GM23248 (cell line): ENCODE results near the gene MGAT4B. TPM values are rescaled to one million over a fixed set of nuclear protein-coding genes. Genes with fewer than 3 reads are reported as not detected.

Experiments used
- DNase-seq: peaks from one replicate; pipeline ENCODE4 v3.0.0-alpha.2; 2015
- H2AFZ ChIP-seq: fragments of 200-600 bp; sonication (generic); 2 replicates; pipeline ENCODE4 v1.6.1; 2016; ENCODE audit warnings: antibody characterized with exemption
- H3F3A ChIP-seq: fragments of 200-600 bp; sonication (generic); 2 replicates; pipeline ENCODE4 v1.6.1; 2016; ENCODE audit warnings: mild to moderate bottlenecking, antibody characterized with exemption, mixed run types; ENCODE audit not compliant: insufficient read depth
- H3K27ac ChIP-seq: fragments of 200-600 bp; sonication (generic); 2 replicates; pipeline ENCODE4 v1.5.1; 2016; ENCODE audit warnings: mild to moderate bottlenecking
- H3K27me3 ChIP-seq: fragments of 200-600 bp; sonication (generic); replicated peaks from 2 replicates; pipeline ENCODE4 v1.6.1; 2016; ENCODE audit warnings: mild to moderate bottlenecking; ENCODE audit not compliant: insufficient read depth
- H3K36me3 ChIP-seq: fragments of 200-600 bp; sonication (generic); 2 replicates; pipeline ENCODE4 v1.6.1; 2016; ENCODE audit warnings: low read depth, mild to moderate bottlenecking
- H3K4me1 ChIP-seq: fragments of 200-600 bp; sonication (generic); 2 replicates; pipeline ENCODE4 v1.6.1; 2016; ENCODE audit warnings: mild to moderate bottlenecking; ENCODE audit not compliant: insufficient read depth
- H3K4me2 ChIP-seq: fragments of 200-600 bp; sonication (generic); one replicate; pipeline ENCODE4 v1.6.1; 2016; ENCODE audit warnings: mild to moderate bottlenecking; ENCODE audit not compliant: unreplicated experiment
- H3K4me3 ChIP-seq: fragments of 200-600 bp; sonication (generic); 2 replicates; pipeline ENCODE4 v1.5.1; 2016; ENCODE audit warnings: mild to moderate bottlenecking
- H3K79me2 ChIP-seq: fragments of 200-600 bp; sonication (generic); 2 replicates; pipeline ENCODE4 v1.6.1; 2016; ENCODE audit warnings: mild to moderate bottlenecking; ENCODE audit not compliant: insufficient read depth
- H3K9ac ChIP-seq: fragments of 200-600 bp; sonication (generic); 2 replicates; pipeline ENCODE4 v1.6.1; 2016; ENCODE audit warnings: mild to moderate bottlenecking
- H3K9me2 ChIP-seq: fragments of 200-600 bp; sonication (generic); 2 replicates; pipeline ENCODE4 v1.6.1; 2016; ENCODE audit warnings: mixed run types, mild to moderate bottlenecking, moderate library complexity; ENCODE audit not compliant: insufficient read depth
- H3K9me3 ChIP-seq: fragments of 200-600 bp; sonication (generic); one replicate; pipeline ENCODE4 v1.6.1; 2017; ENCODE audit warnings: low read depth
- H4K20me1 ChIP-seq: fragments of 200-600 bp; sonication (generic); 2 replicates; pipeline ENCODE4 v1.6.0; 2016; ENCODE audit not compliant: insufficient read depth
- EZH2 ChIP-seq: fragments of 200-600 bp; sonication (generic); IDR thresholded peaks from 2 replicates; pipeline ENCODE4 v1.6.1; 2018; ENCODE audit warnings: antibody characterized with exemption, mild to moderate bottlenecking; ENCODE audit not compliant: insufficient read depth, poor library complexity, severe bottlenecking
- EZH2phosphoT487 ChIP-seq: fragments of 200-600 bp; sonication (generic); IDR thresholded peaks from 2 replicates; pipeline ENCODE4 v1.6.1; 2018; ENCODE audit warnings: antibody characterized with exemption, moderate library complexity, mild to moderate bottlenecking, low read depth; ENCODE audit not compliant: insufficient read depth
- WGBS, 2 experiments: methylation state at CpG; one replicate each; pipeline ENCODE4 v1.1.6; 2015 to 2017; ENCODE audit warnings: low lambda C conversion rate in 2 of 2, low coverage in 1 of 2; ENCODE audit errors: missing lambda C conversion rate in 2 of 2; 5-methylcytosine and 5-hydroxymethylcytosine counted together
- in situ Hi-C: fragments of 300-500 bp; cut with MboI; formaldehyde crosslinking; loops from 2 replicates; pipeline ENCODE4 v1.15.0; 2020
- polyA plus RNA-seq: library from polyadenylated mRNA; unstranded; fragments of >200 nt; fragmentation: Nextera tagmentation; extraction: Ambion mirVana; gene quantifications from 2 replicates; pipeline ENCODE4 v1.2.1, GENCODE V29; 2016
- total RNA-seq: library from RNA; depleted of rRNA; stranded (reverse); fragments of >200 nt; shearing (Covaris generic); gene quantifications from 2 replicates; pipeline ENCODE4 v1.2.3, GENCODE V29; 2014

MGAT4B gene
- total and polyA plus RNA-seq, 2 experiments from 2014 or later, result 28.0 to 143 TPM

DNA sequence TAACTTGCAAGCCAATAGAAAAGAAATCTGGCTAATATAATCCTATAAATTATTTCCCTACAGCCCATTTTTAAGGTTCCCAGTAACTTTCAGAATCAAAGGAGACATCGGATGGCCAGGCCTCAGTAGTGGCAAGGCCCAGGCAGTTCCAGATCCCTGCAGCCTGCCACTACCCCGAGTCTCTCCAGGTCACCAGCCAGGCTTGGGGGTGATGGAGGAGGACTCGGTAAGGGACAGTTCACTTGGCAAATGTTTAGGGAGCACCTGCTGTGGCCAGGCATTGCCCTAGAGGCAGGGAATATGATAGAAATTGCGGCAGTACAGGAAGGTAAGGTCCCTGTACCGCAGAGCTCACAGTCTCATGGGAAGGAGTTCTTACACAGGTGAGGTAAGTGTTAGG is 28.1 kb downstream of the MGAT4B start:
- TF ChIP-seq EZH2 (no peak), EZH2phosphoT487 (no peak)
- H3K4me1 ChIP-seq, result no peaks in the 10 kb centered on the region
- H2AFZ ChIP-seq, result no peak overlapping the region
- H3K4me3 ChIP-seq, result no peak overlapping the region
- no peaks in the 10 kb centered on the region for H3K9me2 ChIP-seq
- no peaks in the 10 kb centered on the region for H3K9me3 ChIP-seq
- no peak overlapping the region for H3K27ac ChIP-seq
- no peaks in the 10 kb centered on the region for H4K20me1 ChIP-seq
- H3K27me3 ChIP-seq, result no peaks in the 10 kb centered on the region
- H3K4me2 ChIP-seq, result no peak overlapping the region
- 98 to 99% methylated on average over 5 of the region's 5 CpGs for WGBS, 2 experiments
- no peaks in the 10 kb centered on the region for H3F3A ChIP-seq
- H3K79me2 ChIP-seq, result no peaks in the 10 kb centered on the region
- peaks cover 22% of the 10 kb centered on the region; the same call in 1 of the 2 replicates for H3K36me3 ChIP-seq
- in situ Hi-C loops, result no loop called here
- H3K9ac ChIP-seq, result no peak overlapping the region
- DNase-seq, result no peak

DNA sequence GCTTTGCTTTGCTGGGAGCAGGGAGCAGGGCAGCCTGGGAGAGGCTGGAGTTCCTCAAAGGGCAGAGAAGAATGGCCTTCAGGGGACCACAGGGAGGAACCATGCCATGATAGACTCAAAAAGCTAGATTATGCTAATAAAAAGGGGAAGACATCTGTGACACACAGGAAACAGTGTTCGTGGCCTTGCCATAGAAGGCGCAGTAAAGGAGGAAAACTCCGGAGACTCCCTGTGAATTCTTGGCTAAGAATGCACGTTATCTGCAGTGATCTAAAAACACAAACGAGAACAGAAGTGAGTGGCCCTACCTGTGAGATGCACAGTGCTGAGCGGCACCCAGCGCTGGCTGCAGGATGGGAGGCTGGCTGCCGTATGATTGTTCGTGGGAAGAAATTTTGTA is 28.8 kb downstream of the MGAT4B start:
- in situ Hi-C loops, result no loop called here
- Histone ChIP-seq H3K9me2 (no peaks in the 10 kb centered on the region), H3K4me1 (no peaks in the 10 kb centered on the region), H3K36me3 (peaks cover 28% of the 10 kb centered on the region; the same call in 1 of the 2 replicates), H2AFZ (no peak overlapping the region), H3K27ac (no peak overlapping the region), H4K20me1 (no peaks in the 10 kb centered on the region), H3K79me2 (no peaks in the 10 kb centered on the region), H3K9me3 (no peaks in the 10 kb centered on the region), H3K4me2 (no peak overlapping the region), H3K9ac (no peak overlapping the region), H3K4me3 (no peak overlapping the region), H3F3A (no peaks in the 10 kb centered on the region), H3K27me3 (no peaks in the 10 kb centered on the region)
- TF ChIP-seq EZH2, result no peak
- no peak for TF ChIP-seq EZH2phosphoT487
- 77% methylated on average over 9 of the region's 9 CpGs for WGBS, 2 experiments
- DNase-seq, result no peak

DNA sequence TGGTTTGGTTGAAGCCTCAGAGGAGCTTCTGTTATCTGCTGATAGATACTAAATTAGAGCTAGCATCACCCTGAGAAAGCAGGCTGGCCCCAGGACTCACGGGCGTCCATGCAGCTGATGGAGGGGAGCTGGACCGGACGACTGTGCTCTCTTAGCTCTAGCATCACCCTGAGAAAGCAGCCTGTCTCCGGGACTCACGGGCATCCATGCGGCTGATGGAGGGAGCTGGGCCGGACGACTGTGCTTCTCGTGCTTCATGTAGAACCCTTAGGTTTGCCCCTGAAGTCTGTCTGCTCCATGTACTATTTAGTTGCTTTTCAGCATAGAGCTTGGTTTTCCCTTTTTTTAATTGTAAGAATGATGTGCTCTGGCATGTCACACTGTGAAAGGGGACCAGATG is 29.2 kb downstream of the MGAT4B start:
- H3K36me3 ChIP-seq, result peaks cover 28% of the 10 kb centered on the region; the same call in 1 of the 2 replicates
- no peak overlapping the region for H3K4me2 ChIP-seq
- H2AFZ ChIP-seq, result no peak overlapping the region
- H3K9me3 ChIP-seq, result no peaks in the 10 kb centered on the region
- H3K9ac ChIP-seq, result no peak overlapping the region
- no peak for DNase-seq
- WGBS, 2 experiments, result 94 to 95% methylated on average over 10 of the region's 10 CpGs
- no peak overlapping the region for H3K4me3 ChIP-seq
- no peaks in the 10 kb centered on the region for H3K27me3 ChIP-seq
- H3K9me2 ChIP-seq, result no peaks in the 10 kb centered on the region
- H4K20me1 ChIP-seq, result no peaks in the 10 kb centered on the region
- no peak overlapping the region for H3K27ac ChIP-seq
- no peaks in the 10 kb centered on the region for H3K79me2 ChIP-seq
- H3K4me1 ChIP-seq, result no peaks in the 10 kb centered on the region
- no peak for TF ChIP-seq EZH2
- no peak for TF ChIP-seq EZH2phosphoT487
- H3F3A ChIP-seq, result no peaks in the 10 kb centered on the region
- in situ Hi-C loops, result no loop called here

- Histone ChIP-seq H3K27me3 (no peaks in the 10 kb centered on the region), H3K27ac (no peak overlapping the region), H3K4me3 (no peak overlapping the region), H3K79me2 (no peaks in the 10 kb centered on the region), H3K4me2 (no peak overlapping the region), H3F3A (no peaks in the 10 kb centered on the region), H2AFZ (no peak overlapping the region), H4K20me1 (no peaks in the 10 kb centered on the region), H3K4me1 (no peaks in the 10 kb centered on the region), H3K9me3 (no peaks in the 10 kb centered on the region), H3K9ac (no peak overlapping the region), H3K9me2 (no peaks in the 10 kb centered on the region), H3K36me3 (peaks cover 34% of the 10 kb centered on the region; the same call in 1 of the 2 replicates)
- WGBS, 2 experiments, result 91 to 92% methylated on average over 11 of the region's 11 CpGs
- DNase-seq, result no peak
- in situ Hi-C loops, result no loop called here
- TF ChIP-seq EZH2phosphoT487 (no peak), EZH2 (no peak)
These were observed 30.2 kb downstream of the MGAT4B start for GRCh38 chr5:179776411-179776938.

DNA sequence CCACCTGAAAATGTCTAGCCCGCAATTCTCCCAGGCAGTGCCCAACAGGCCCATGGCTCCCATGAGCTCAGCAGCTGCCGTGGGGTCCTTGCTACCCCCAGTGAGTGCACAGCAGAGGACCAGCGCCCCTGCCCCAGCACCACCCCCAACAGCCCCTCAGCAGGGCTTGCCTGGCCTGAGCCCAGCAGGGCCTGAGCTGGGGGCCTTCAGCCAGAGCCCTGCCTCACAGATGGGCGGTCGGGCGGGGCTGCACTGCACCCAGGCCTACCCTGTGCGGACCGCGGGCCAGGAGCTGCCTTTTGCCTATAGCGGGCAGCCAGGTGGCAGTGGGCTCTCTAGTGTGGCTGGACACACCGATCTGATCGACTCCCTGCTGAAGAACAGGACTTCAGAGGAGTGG is 32.2 kb downstream of the MGAT4B start:
- no peaks in the 10 kb centered on the region for H3K9me3 ChIP-seq
- WGBS, 2 experiments, result 95 to 97% methylated on average over 10 to 12 of the region's 12 CpGs
- DNase-seq, result no peak
- no peaks in the 10 kb centered on the region for H4K20me1 ChIP-seq
- TF ChIP-seq EZH2phosphoT487 (no peak), EZH2 (no peak)
- H3K9ac ChIP-seq, result no peak overlapping the region
- H3K9me2 ChIP-seq, result no peaks in the 10 kb centered on the region
- H3F3A ChIP-seq, result no peaks in the 10 kb centered on the region
- no peaks in the 10 kb centered on the region for H3K4me1 ChIP-seq
- peaks cover 16% of the 10 kb centered on the region for H3K79me2 ChIP-seq
- H2AFZ ChIP-seq, result no peak overlapping the region
- in situ Hi-C loops, result no loop called here
- H3K4me2 ChIP-seq, result no peak overlapping the region
- no peak overlapping the region for H3K27ac ChIP-seq
- no peaks in the 10 kb centered on the region for H3K27me3 ChIP-seq
- H3K36me3 ChIP-seq, result peaks cover 54% of the 10 kb centered on the region; the same call in 1 of the 2 replicates
- no peak overlapping the region for H3K4me3 ChIP-seq
